ENCODE measurements around the gene CA11. TPM values are rescaled to one million over a fixed set of nuclear protein-coding genes. Genes with fewer than 3 reads are reported as not detected.

CA11 gene
- total RNA-seq, 2 experiments from 2014 or later, result 11.1 to 13.0 TPM

- H3K36me3 Mint-ChIP-seq (ENCODE audit: low read depth), result peaks cover 8% of the 10 kb centered on the region
- H3K9me3 Mint-ChIP-seq, result no peaks in the 10 kb centered on the region
- H3K27ac Mint-ChIP-seq, result peak overlapping the region; percentile 98
- H3K4me1 Mint-ChIP-seq (ENCODE audit: low read depth), result peaks cover 45% of the 10 kb centered on the region
- peak overlapping the region; percentile 56 for H3K4me3 Mint-ChIP-seq
- CTCF ChIA-PET, result no interaction called here
- POLR2A ChIA-PET, result interaction anchor here (1.5 kb wide), 1 partner anchor 21 kb away, joined by 3 read pairs; the partner anchor contains the start of genes RPL18 and SPHK2
- no peaks in the 10 kb centered on the region for H3K27me3 Mint-ChIP-seq
- no peak for ATAC-seq
- no peak for DNase-seq
- intact Hi-C loops (cut with micrococcal nuclease), result loop anchor here (10.0 kb wide), 2 partner anchors 105 to 235 kb away; partner anchors contain the start of genes IZUMO1, PPP1R15A and RASIP1
- TF ChIP-seq CTCF (IDR thresholded peaks at IDR 0.05), result no peak
Observed at GRCh38 chr19:48639483-48640375, 6.3 kb downstream of the CA11 start.

- ATAC-seq (no peak), DNase-seq (no peak)
- CTCF ChIA-PET, result no interaction called here
- no peak for TF ChIP-seq CTCF (IDR thresholded peaks at IDR 0.05)
- peaks cover 43% of the 10 kb centered on the region for H3K4me1 Mint-ChIP-seq (ENCODE audit: low read depth)
- H3K4me3 Mint-ChIP-seq, result peak overlapping the region; percentile 88
- H3K27ac Mint-ChIP-seq, result peak overlapping the region; percentile 98
- intact Hi-C loops (cut with micrococcal nuclease), result loop anchor here (10.0 kb wide), 1 partner anchor 236 kb away; the partner anchor contains the start of gene PPP1R15A
- POLR2A ChIA-PET, result interaction anchor here (1.5 kb wide), 1 partner anchor 20 kb away, joined by 3 read pairs; the partner anchor contains the start of genes RPL18 and SPHK2
- H3K36me3 Mint-ChIP-seq (ENCODE audit: low read depth), result peaks cover 8% of the 10 kb centered on the region
- H3K27me3 Mint-ChIP-seq, result no peaks in the 10 kb centered on the region
- no peaks in the 10 kb centered on the region for H3K9me3 Mint-ChIP-seq
Observed at GRCh38 chr19:48638831-48639381, 7.1 kb downstream of the CA11 start.

GRCh38 chr19:48637948-48638830 lies 7.8 kb downstream of the CA11 start:
- ATAC-seq (peak; percentile 28), DNase-seq (peak; percentile 87)
- Mint-ChIP-seq H3K27me3 (no peaks in the 10 kb centered on the region), H3K36me3 (ENCODE audit: low read depth) (peaks cover 8% of the 10 kb centered on the region), H3K27ac (peak overlapping the region; percentile 98), H3K9me3 (no peaks in the 10 kb centered on the region), H3K4me1 (ENCODE audit: low read depth) (peaks cover 47% of the 10 kb centered on the region), H3K4me3 (peak overlapping the region; percentile 88)
- CTCF ChIA-PET, result interaction anchor here (1.1 to 1.3 kb wide), 2 partner anchors 8 to 204 kb away, joined by 3 to 4 read pairs; partner anchors contain the start of gene CA11
- TF ChIP-seq CTCF (IDR thresholded peaks at IDR 0.05), result no peak
- intact Hi-C loops (cut with micrococcal nuclease), result loop anchor here (10.0 kb wide), 1 partner anchor 237 kb away; the partner anchor contains the start of gene PPP1R15A
- POLR2A ChIA-PET, result interaction anchor here (2.1 to 2.7 kb wide), 3 partner anchors 8 to 23 kb away, joined by 8 to 16 read pairs (median 8); partner anchors contain the start of genes CA11, FAM83E, RPL18 and SPHK2

- Mint-ChIP-seq H3K27me3 (no peaks in the 10 kb centered on the region), H3K9me3 (no peaks in the 10 kb centered on the region), H3K4me3 (peak overlapping the region; percentile 88), H3K4me1 (ENCODE audit: low read depth) (peaks cover 54% of the 10 kb centered on the region), H3K27ac (peak overlapping the region; percentile 98), H3K36me3 (ENCODE audit: low read depth) (peaks cover 8% of the 10 kb centered on the region)
- ChIA-PET CTCF (interaction anchor here (1.1 to 1.3 kb wide), 2 partner anchors 8 to 205 kb away, joined by 3 to 4 read pairs; partner anchors contain the start of gene CA11), POLR2A (interaction anchor here (2.1 to 2.7 kb wide), 3 partner anchors 9 to 22 kb away, joined by 8 to 16 read pairs (median 8); partner anchors contain the start of genes CA11, FAM83E, RPL18 and SPHK2)
- ATAC-seq, result peak; percentile 76
- DNase-seq, result peak; percentile 100
- intact Hi-C loops (cut with micrococcal nuclease), result loop anchor here (10.0 kb wide), 1 partner anchor 237 kb away; the partner anchor contains the start of gene PPP1R15A
- TF ChIP-seq CTCF (IDR thresholded peaks at IDR 0.05), result no peak
Observed at GRCh38 chr19:48637449-48637947, 8.5 kb downstream of the CA11 start.
